Stimulated activated CD8-positive, alpha-beta memory T cell treated with anti-CD3 and anti-CD28 coated beads, Interleukin-15, amount 100 ng/mL, for 48 hours (primary cell): ENCODE measurements around the gene CTXND2.

ENCODE experiments used
- DNase-seq, 2 donors: peaks; one replicate each; pipeline ENCODE4 v3.0.0-alpha.2; 2020; ENCODE audit warnings: low read depth in 2 of 2

Gene CTXND2

DNA sequence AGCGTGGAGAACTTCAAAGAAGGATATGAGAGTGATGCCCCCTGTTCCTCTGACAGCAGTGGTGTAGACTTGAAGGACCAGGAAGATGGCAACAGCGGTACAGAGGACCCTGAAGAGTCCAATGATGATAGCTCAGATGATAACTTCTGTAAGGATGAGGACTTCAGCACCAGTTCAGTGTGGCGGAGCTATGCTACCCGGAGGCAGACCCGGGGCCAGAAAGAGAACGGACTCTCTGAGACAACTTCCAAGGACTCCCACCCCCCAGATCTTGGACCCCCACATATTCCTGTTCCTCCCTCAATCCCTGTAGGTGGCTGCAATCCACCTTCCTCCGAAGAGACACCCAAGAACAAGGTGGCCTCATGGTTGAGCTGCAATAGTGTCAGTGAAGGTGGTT, 73.7 kb downstream of the CTXND2 start:
- no peak for DNase-seq

DNA sequence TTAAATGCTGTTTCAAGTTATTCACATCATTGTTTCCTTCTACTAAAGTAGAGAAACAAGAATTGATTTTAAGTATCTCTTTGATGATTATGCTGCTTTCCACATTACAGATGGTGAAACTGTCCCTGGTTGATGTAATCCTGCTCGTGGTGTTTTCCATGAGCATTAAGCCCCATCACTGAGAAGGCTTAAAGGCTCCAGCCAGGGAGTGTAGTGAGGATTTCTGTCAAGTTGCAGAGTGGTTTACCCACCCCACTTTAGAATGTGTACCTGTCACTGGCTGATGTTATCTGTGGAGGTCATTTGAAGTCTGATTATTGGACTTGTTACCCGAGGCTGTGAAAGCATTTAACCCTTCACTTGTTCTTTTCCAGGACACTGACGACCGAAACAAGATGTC, 74.8 kb downstream of the CTXND2 start:
- no peak for DNase-seq
